Adipocyte (in vitro differentiated cells): ENCODE results near the gene KIAA0319L.
"Not testable (repeated sequence)": the region's sequence is repeated elsewhere in the genome, so short reads cannot be mapped to it uniquely, and the experiment has no call there.

Experiments
- DNase-seq: peaks from one replicate; pipeline ENCODE4 v3.0.0-alpha.2; 2015; ENCODE audit warnings: low read depth
- H3K27me3 ChIP-seq: replicated peaks from 2 replicates; pipeline ENCODE4 v1.7.0; 2013; ENCODE audit warnings: mild to moderate bottlenecking, low read length, moderate library complexity; ENCODE audit not compliant: control insufficient read depth, insufficient read depth
- H3K36me3 ChIP-seq: 2 replicates; pipeline ENCODE4 v1.7.0; 2013; ENCODE audit warnings: low read length, mild to moderate bottlenecking, moderate library complexity; ENCODE audit not compliant: control insufficient read depth, insufficient read depth, severe bottlenecking
- H3K4me1 ChIP-seq: 2 replicates; pipeline ENCODE4 v1.7.0; 2013; ENCODE audit warnings: mild to moderate bottlenecking, low read length, moderate library complexity; ENCODE audit not compliant: control insufficient read depth, insufficient read depth
- H3K4me3 ChIP-seq: 2 replicates; pipeline ENCODE4 v1.7.0; 2013; ENCODE audit warnings: mild to moderate bottlenecking, low read length, moderate library complexity
- H3K9ac ChIP-seq: 2 replicates; pipeline ENCODE4 v1.7.0; 2013; ENCODE audit warnings: mild to moderate bottlenecking, low read length, moderate library complexity
- H3K9me3 ChIP-seq: 2 replicates; pipeline ENCODE4 v1.7.0; 2013; ENCODE audit warnings: mild to moderate bottlenecking, low read length, moderate library complexity; ENCODE audit not compliant: control insufficient read depth

The KIAA0319L gene

DNA sequence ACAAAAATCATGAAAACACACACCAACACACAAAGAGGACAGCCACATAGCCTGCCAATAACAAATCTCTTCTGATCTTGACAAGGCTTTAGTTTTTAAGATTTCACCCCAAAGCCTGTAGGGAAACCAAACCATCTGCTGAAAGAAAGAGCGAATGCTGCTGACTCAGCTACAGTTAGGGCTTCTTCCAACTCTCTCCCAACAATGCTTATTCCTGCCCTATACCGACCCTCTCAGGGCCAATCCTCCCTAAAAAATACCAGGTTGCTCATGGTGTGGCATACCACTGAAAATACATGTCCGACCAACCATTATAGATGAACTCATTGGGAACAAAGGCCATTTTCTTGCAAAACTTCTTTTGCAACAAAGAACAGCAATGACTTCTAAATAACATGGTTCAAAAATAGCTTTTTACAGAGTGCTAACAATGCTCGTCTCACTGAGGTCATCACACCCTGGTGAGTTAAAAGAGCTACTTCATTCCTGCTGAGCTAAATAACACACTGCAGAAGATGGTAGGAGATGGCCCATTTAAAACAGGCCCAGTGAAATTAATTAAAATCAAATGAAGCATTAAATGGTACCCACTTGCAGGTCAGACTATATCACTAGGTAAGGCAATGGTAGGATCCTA is 86.1 kb downstream of the KIAA0319L start:
- Histone ChIP-seq H3K9me3 (no peaks in the 10 kb centered on the region), H3K4me3 (no peak overlapping the region), H3K4me1 (peaks cover 20% of the 10 kb centered on the region), H3K36me3 (peaks cover 9% of the 10 kb centered on the region), H3K27me3 (no peaks in the 10 kb centered on the region), H3K9ac (no peak overlapping the region)
- no peak for DNase-seq

DNA sequence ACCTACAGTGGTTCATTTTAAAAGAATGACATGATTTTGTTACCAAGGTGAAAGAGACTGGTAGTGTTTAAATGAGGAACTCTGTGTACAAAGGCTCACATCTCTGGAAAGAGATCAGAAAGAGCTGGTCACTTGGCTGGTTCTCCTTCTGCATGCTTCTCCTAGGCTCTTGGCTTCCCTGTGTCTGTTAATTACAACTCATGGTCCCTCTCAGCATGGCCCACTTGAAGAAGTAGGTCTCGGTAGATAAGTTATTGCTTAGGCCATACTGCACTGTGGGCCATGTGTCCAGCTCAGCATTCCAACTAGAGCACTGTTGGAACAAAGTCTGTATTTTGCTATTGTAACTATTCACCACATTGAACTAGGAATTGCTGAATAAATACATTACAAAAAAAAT is 91.1 kb downstream of the KIAA0319L start:
- Histone ChIP-seq H3K27me3 (no peaks in the 10 kb centered on the region), H3K36me3 (peaks cover 45% of the 10 kb centered on the region), H3K4me3 (no peak overlapping the region), H3K9ac (no peak overlapping the region), H3K9me3 (no peaks in the 10 kb centered on the region), H3K4me1 (peaks cover 9% of the 10 kb centered on the region)
- no peak for DNase-seq

- Histone ChIP-seq H3K4me1 (peaks cover 12% of the 10 kb centered on the region), H3K36me3 (peaks cover 40% of the 10 kb centered on the region)
- H3K4me3 ChIP-seq, H3K27me3 ChIP-seq, H3K9me3 ChIP-seq, DNase-seq, H3K9ac ChIP-seq: not testable (repeated sequence)
Observed at GRCh38 chr1:35463749-35464148, 93.5 kb downstream of the KIAA0319L start.

DNA sequence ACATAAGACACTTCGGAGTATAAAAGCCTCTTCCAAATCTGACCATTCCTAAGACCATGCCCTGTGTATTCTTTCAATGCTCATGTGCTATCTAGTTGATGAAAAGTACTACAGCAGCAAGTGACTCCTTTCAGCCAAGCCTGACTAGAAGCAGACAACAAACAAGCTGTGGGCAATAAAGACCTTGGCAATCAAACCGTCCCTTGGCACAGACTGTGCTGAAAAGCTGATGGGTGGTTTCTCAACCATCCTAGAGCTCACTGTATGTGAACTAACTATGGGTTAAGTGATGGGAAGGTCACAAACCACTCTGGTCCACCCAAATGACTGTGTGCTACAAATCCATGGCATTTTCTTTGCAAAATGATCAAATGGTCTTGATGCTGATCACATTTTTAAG is 94.0 kb downstream of the KIAA0319L start:
- Histone ChIP-seq H3K4me3 (no peak overlapping the region), H3K27me3 (no peaks in the 10 kb centered on the region), H3K4me1 (peaks cover 12% of the 10 kb centered on the region), H3K9me3 (no peaks in the 10 kb centered on the region), H3K36me3 (peaks cover 40% of the 10 kb centered on the region), H3K9ac (no peak overlapping the region)
- DNase-seq: no peak

DNA sequence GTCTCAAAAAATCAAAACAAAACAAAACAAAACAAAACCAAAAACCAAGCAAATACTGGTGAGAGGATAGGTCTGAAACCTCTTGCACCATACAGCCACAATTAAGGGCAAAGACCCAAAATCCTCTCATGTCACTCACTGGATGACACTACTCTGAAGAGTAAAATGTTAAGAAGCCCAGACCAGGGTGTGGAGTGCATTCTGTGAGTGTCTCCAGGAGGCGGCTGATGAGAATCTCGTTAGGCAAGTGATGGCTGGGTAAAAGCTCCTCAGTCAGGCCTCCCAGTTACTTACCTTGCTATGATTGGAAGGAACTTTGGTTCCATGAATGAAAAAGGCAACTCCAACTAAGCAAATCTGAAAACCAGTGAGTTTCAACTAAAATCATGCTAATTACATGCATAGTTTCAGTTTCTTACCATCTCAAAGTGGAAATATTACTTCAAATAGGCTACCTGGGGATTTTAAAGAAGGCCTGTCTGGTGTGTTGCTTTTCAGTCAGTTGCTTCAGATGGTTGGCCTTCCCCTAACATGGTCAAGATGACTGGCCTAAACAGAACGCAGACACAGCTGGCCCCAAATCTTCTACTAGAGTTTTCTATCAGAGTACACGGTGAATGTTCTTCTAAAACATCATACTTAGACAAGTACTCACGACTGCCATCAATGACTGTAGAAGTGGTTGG is 95.1 kb downstream of the KIAA0319L start:
- no peaks in the 10 kb centered on the region for H3K9me3 ChIP-seq
- H3K9ac ChIP-seq: no peak overlapping the region
- no peaks in the 10 kb centered on the region for H3K27me3 ChIP-seq
- peaks cover 40% of the 10 kb centered on the region for H3K36me3 ChIP-seq
- H3K4me1 ChIP-seq: peaks cover 12% of the 10 kb centered on the region
- no peak for DNase-seq
- no peak overlapping the region for H3K4me3 ChIP-seq

- DNase-seq: no peak
- Histone ChIP-seq H3K9ac (no peak overlapping the region), H3K9me3 (no peaks in the 10 kb centered on the region), H3K27me3 (no peaks in the 10 kb centered on the region), H3K4me3 (no peak overlapping the region), H3K4me1 (peaks cover 12% of the 10 kb centered on the region), H3K36me3 (peaks cover 34% of the 10 kb centered on the region)
Observed at GRCh38 chr1:35460796-35461195, 96.4 kb downstream of the KIAA0319L start.

DNA sequence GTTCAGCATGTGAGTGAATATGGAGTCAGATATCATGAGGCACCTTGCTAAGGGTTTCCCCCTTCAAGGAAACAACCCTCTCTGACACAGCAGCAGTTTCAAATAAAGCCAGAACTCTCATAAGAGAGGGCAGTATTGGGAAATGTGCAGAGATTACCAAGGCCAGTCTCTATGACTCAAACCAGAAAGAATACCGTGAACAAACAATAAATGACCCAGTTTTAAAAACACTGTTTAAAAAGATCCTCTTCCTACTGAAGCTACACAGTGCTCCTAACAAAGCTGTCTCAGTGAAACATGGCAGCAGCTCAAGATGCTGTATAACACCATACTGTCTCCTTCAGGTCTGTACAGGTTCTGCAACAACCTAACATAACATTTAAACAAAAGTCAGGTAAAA is 102.6 kb downstream of the KIAA0319L start:
- peak; percentile 88 for DNase-seq
- peak overlapping the region; percentile 53 for H3K4me3 ChIP-seq
- H3K9ac ChIP-seq: peak overlapping the region; percentile 41
- H3K36me3 ChIP-seq: peaks cover 16% of the 10 kb centered on the region
- H3K9me3 ChIP-seq: no peaks in the 10 kb centered on the region
- H3K4me1 ChIP-seq: peaks cover 47% of the 10 kb centered on the region
- no peaks in the 10 kb centered on the region for H3K27me3 ChIP-seq

GRCh38 chr1:35454176-35454575 is 103.0 kb downstream of the KIAA0319L start:
- no peaks in the 10 kb centered on the region for H3K9me3 ChIP-seq
- no peak for DNase-seq
- H3K4me1 ChIP-seq: peaks cover 52% of the 10 kb centered on the region
- peak overlapping the region; percentile 41 for H3K9ac ChIP-seq
- peak overlapping the region; percentile 53 for H3K4me3 ChIP-seq
- peaks cover 16% of the 10 kb centered on the region for H3K36me3 ChIP-seq
- H3K27me3 ChIP-seq: no peaks in the 10 kb centered on the region

GRCh38 chr1:35453031-35453430 is 104.2 kb downstream of the KIAA0319L start:
- Histone ChIP-seq H3K36me3 (peaks cover 16% of the 10 kb centered on the region), H3K9me3 (no peaks in the 10 kb centered on the region), H3K9ac (no peak overlapping the region), H3K4me1 (peaks cover 63% of the 10 kb centered on the region), H3K4me3 (no peak overlapping the region), H3K27me3 (no peaks in the 10 kb centered on the region)
- no peak for DNase-seq

GRCh38 chr1:35452106-35452774 is 105.0 kb downstream of the KIAA0319L start:
- Histone ChIP-seq H3K9ac (peak overlapping the region; percentile 72), H3K36me3 (peaks cover 16% of the 10 kb centered on the region), H3K4me1 (peaks cover 71% of the 10 kb centered on the region), H3K4me3 (no peak overlapping the region), H3K27me3 (no peaks in the 10 kb centered on the region), H3K9me3 (no peaks in the 10 kb centered on the region)
- DNase-seq: peak; percentile 88

DNA sequence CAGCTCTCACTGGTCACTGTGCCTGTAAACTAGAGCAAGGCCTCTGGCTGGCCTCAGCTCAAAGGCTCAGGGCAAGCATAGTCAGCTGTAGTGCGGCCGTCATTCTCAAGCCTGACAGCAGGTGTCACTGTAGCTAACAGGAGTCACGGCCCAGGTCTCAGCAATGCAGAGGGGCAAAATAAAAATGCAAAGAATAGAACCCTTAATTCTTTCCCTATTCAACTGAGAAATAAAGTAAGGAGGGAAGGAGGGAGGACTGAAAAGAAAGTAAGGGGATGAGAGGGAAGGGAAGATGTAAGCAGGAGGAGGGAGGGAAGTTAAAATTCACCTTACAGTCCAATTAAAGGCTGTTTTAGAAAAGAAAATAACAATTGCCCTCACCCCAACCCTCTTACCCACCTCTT is 106.1 kb downstream of the KIAA0319L start:
- Histone ChIP-seq H3K36me3 (peaks cover 16% of the 10 kb centered on the region), H3K9ac (peak overlapping the region; percentile 75), H3K27me3 (no peaks in the 10 kb centered on the region), H3K4me1 (peaks cover 75% of the 10 kb centered on the region), H3K9me3 (no peaks in the 10 kb centered on the region), H3K4me3 (no peak overlapping the region)
- DNase-seq: peak; percentile 93
